Psoas muscle (tissue), 8 donors: ENCODE measurements around the gene MYORG. TPM values are rescaled to one million over a fixed set of nuclear protein-coding genes. Genes with fewer than 3 reads are reported as not detected.
A peak's percentile ranks its signal among the peaks of the same experiment; 100 is the strongest.

Experiments used
- ATAC-seq, 4 donors: fragments of 200-7000 bp; cut with Tn5 transposase; one replicate each; pipeline ENCODE4 v1.9.1; 2020; ENCODE audit warnings: moderate library complexity in 3 of 4, mild to moderate bottlenecking in 2 of 4
- DNase-seq, 2 donors: peaks; one replicate each; pipeline ENCODE4 v3.0.0-alpha.2; 2020
- H3K27ac ChIP-seq: fragments of 200-600 bp; one replicate; pipeline ENCODE4 v1.8.0; 2022
- H3K27me3 ChIP-seq, 3 donors: fragments of 200-600 bp in 1 of 3; one replicate each; pipeline versions ENCODE4 v1.6.1 to v1.8.0; 2013 to 2022; ENCODE audit warnings: low read length in 2 of 3, mild to moderate bottlenecking in 2 of 3, moderate library complexity in 1 of 3; ENCODE audit not compliant: insufficient read depth in 3 of 3
- H3K36me3 ChIP-seq, 2 donors: fragments of 200-600 bp in 1 of 2; one replicate each; pipeline versions ENCODE4 v1.6.1 to v1.8.0; 2013 to 2022; ENCODE audit warnings: low read depth in 1 of 2, mild to moderate bottlenecking in 1 of 2, moderate library complexity in 1 of 2; ENCODE audit not compliant: insufficient read depth in 1 of 2
- H3K4me1 ChIP-seq: fragments of 200-600 bp; one replicate; pipeline ENCODE4 v1.8.0; 2022
- H3K4me3 ChIP-seq: fragments of 200-600 bp; one replicate; pipeline ENCODE4 v1.8.0; 2022; ENCODE audit warnings: mild to moderate bottlenecking
- H3K9me3 ChIP-seq: fragments of 200-600 bp; one replicate; pipeline ENCODE4 v1.8.0; 2022
- CTCF ChIP-seq: fragments of 200-600 bp; IDR thresholded peaks from one replicate; pipeline ENCODE4 v1.8.0; 2022; ENCODE audit warnings: antibody characterized with exemption
- WGBS, 3 donors: extraction: QIAGEN DNeasy Blood & Tissue Kit; methylation state at CpG; one replicate each; pipeline versions ENCODE4 v1.1.6 to v1.1.7; 2013; 5-methylcytosine and 5-hydroxymethylcytosine counted together
- intact Hi-C, 2 donors: fragments of 100-400 bp; cut with DNase I; formaldehyde crosslinking; loops; one replicate each; pipeline versions ENCODE4 v1.11.0 to v1.14.2; 2022
- polyA plus RNA-seq, 3 donors: library from polyadenylated mRNA; stranded (reverse); fragments of 200-250 nt; gene quantifications; one replicate each; pipeline ENCODE4 v1.2.3, GENCODE V29; 2013
- total RNA-seq, 4 donors: library from RNA; stranded (reverse); fragmentation: NEBNext Ultra II Directional in 2 of 4; extraction: Animal tissue kit (Norgen Biotek cat#: 25700) in 2 of 4; gene quantifications; one replicate each; pipeline versions ENCODE4 v1.2.1 to v1.2.4, GENCODE V29; 2021 to 2023
- donor health status: healthy with polysubstance abuse.
- donor health status: DM: no; HTN: no; CAD: no; lungs with moderate emphysema.
- donor health status: Bipolar disorder and iron deficiency.
- donor health status: healthy.
- donor health status: DM: yes; HTN: yes; CAD: no.
- donor health status: DM: no; HTN: no; CAD: no.
- donor health status: DM: no; HTN: no; CAD: no.
- donor health status: DM: yes; HTN: yes; CAD: no.

Gene MYORG
- total and polyA plus RNA-seq, 7 donors = 6.3 to 50.7 (median 28.9) TPM

GRCh38 chr9:34326690-34327089 lies 50.0 kb downstream of the MYORG start:
- WGBS, 3 donors = 66 to 72% (median 70%) methylated on average over 1 of the region's 1 CpG
- intact Hi-C loops = loop anchor here in 1 of 2 donors (5.0 kb wide), 2 partner anchors 69 to 276 kb away; no protein-coding TSS in a partner anchor
- no peaks in the 10 kb centered on the region for H3K27me3 ChIP-seq
- no peak overlapping the region for H3K4me3 ChIP-seq
- ATAC-seq (no peak), DNase-seq (no peak)
- no peak for TF ChIP-seq CTCF
- H3K9me3 ChIP-seq = no peaks in the 10 kb centered on the region
- no peaks in the 10 kb centered on the region for H3K36me3 ChIP-seq
- peaks cover 19% of the 10 kb centered on the region for H3K4me1 ChIP-seq
- no peak overlapping the region for H3K27ac ChIP-seq

- DNase-seq (no peak), ATAC-seq (peak in 2 of 4 donors; percentile 27 to 54)
- intact Hi-C loops = no loop called here
- H3K4me1 ChIP-seq = peaks cover 15% of the 10 kb centered on the region
- no peaks in the 10 kb centered on the region for H3K36me3 ChIP-seq
- TF ChIP-seq CTCF = no peak
- H3K9me3 ChIP-seq = no peaks in the 10 kb centered on the region
- H3K4me3 ChIP-seq = no peak overlapping the region
- WGBS, 3 donors = 24 to 26% (median 26%) methylated on average over 2 of the region's 2 CpGs
- H3K27me3 ChIP-seq = no peaks in the 10 kb centered on the region
- peak overlapping the region; percentile 4 for H3K27ac ChIP-seq
Observed at GRCh38 chr9:34322899-34323591, 53.7 kb downstream of the MYORG start.

- intact Hi-C loops = no loop called here
- 90 to 95% (median 91%) methylated on average over 7 of the region's 7 CpGs for WGBS, 3 donors
- Histone ChIP-seq H3K36me3 (no peaks in the 10 kb centered on the region), H3K27ac (no peak overlapping the region), H3K27me3 (no peaks in the 10 kb centered on the region), H3K4me3 (no peak overlapping the region), H3K9me3 (no peaks in the 10 kb centered on the region), H3K4me1 (peaks cover 15% of the 10 kb centered on the region)
- ATAC-seq (no peak), DNase-seq (no peak)
- no peak for TF ChIP-seq CTCF
Observed at GRCh38 chr9:34321451-34321850, 55.2 kb downstream of the MYORG start.

GRCh38 chr9:34318163-34318790 lies 58.4 kb downstream of the MYORG start:
- Histone ChIP-seq H3K4me1 (peaks cover 7% of the 10 kb centered on the region), H3K36me3 (no peaks in the 10 kb centered on the region), H3K27me3 (no peaks in the 10 kb centered on the region), H3K27ac (no peak overlapping the region), H3K4me3 (no peak overlapping the region), H3K9me3 (no peaks in the 10 kb centered on the region)
- no peak for TF ChIP-seq CTCF
- ATAC-seq = no peak
- no peak for DNase-seq
- 94 to 96% (median 96%) methylated on average over 43 to 44 of the region's 44 CpGs for WGBS, 3 donors
- intact Hi-C loops = no loop called here
